Heart right ventricle (tissue), 16 donors: ENCODE data around the gene ZSCAN5C. TPM values are rescaled to one million over a fixed set of nuclear protein-coding genes. Genes with fewer than 3 reads are reported as not detected.

Experiments used
- ATAC-seq, 8 donors: fragments of 200-7000 bp; cut with Tn5 transposase; one replicate each; pipeline ENCODE4 v1.9.1; 2020; ENCODE audit warnings: mild to moderate bottlenecking in 8 of 8, moderate library complexity in 8 of 8, moderate number of reproducible peaks in 1 of 8
- DNase-seq, 2 donors: peaks; one replicate each; pipeline ENCODE4 v3.0.0-alpha.2; 2020
- H3K27ac ChIP-seq, 10 donors: fragments of 200-600 bp; sonication (generic) in 2 of 10; one replicate each; pipeline versions ENCODE4 v1.5.0 to v1.8.0; 2020 to 2022; ENCODE audit warnings: mild to moderate bottlenecking in 3 of 10
- H3K27me3 ChIP-seq, 7 donors: fragments of 200-600 bp; one replicate each; pipeline ENCODE4 v1.8.0; 2021 to 2022; ENCODE audit warnings: mild to moderate bottlenecking in 2 of 7
- H3K36me3 ChIP-seq, 9 donors: fragments of 200-600 bp; sonication (generic) in 1 of 9; one replicate each; pipeline versions ENCODE4 v1.5.0 to v1.8.0; 2020 to 2022; ENCODE audit warnings: mild to moderate bottlenecking in 2 of 9
- H3K4me1 ChIP-seq, 9 donors: fragments of 200-600 bp; sonication (generic) in 1 of 9; one replicate each; pipeline versions ENCODE4 v1.5.0 to v1.8.0; 2020 to 2022; ENCODE audit warnings: mild to moderate bottlenecking in 4 of 9
- H3K4me3 ChIP-seq, 10 donors: fragments of 200-600 bp; sonication (generic) in 2 of 10; one replicate each; pipeline versions ENCODE4 v1.5.0 to v1.8.0; 2020 to 2022; ENCODE audit warnings: mild to moderate bottlenecking in 7 of 10, moderate library complexity in 2 of 10
- H3K9me3 ChIP-seq, 11 donors: fragments of 200-600 bp in 10 of 11; sonication (generic) in 2 of 11; one replicate each; pipeline versions ENCODE4 v1.5.0 to v1.8.0; 2013 to 2022; ENCODE audit warnings: mild to moderate bottlenecking in 2 of 11, control low read depth in 1 of 11, moderate library complexity in 1 of 11
- WGBS, 2 donors: extraction: QIAGEN DNeasy Blood & Tissue Kit; methylation state at CpG; one replicate each; pipeline ENCODE4 v1.1.7; 2013; ENCODE audit warnings: inconsistent platforms in 1 of 2; 5-methylcytosine and 5-hydroxymethylcytosine counted together
- intact Hi-C, 10 donors: fragments of 100-400 bp; cut with DNase I; formaldehyde crosslinking; loops; one replicate each; pipeline versions ENCODE4 v1.11.1 to v1.14.2; 2022
- polyA plus RNA-seq, 2 donors: library from polyadenylated mRNA; stranded (reverse); fragments of 200-250 nt; gene quantifications; one replicate each; pipeline ENCODE4 v1.2.3, GENCODE V29; 2013
- total RNA-seq, 10 donors: library from RNA; stranded (reverse); fragmentation: NEBNext Ultra II Directional in 3 of 10; extraction: Animal tissue kit (Norgen Biotek cat#: 25700) in 3 of 10; gene quantifications; one replicate each; pipeline versions ENCODE4 v1.2.1 to v1.2.4, GENCODE V29; 2021 to 2023
- TF ChIP-seq, protein P1 (sequence below), 9 donors: fragments of 200-600 bp; sonication (generic) in 2 of 9; IDR thresholded peaks; one replicate each; pipeline versions ENCODE4 v1.5.0 to v1.8.0; 2021 to 2022; ENCODE audit warnings: antibody characterized with exemption in 9 of 9, mild to moderate bottlenecking in 5 of 9, moderate library complexity in 1 of 9
- donor health status: Arrhythmogenic right ventricular cardiomyopathy.
- donor health status: ischemic (EF 13 %, LVEDD 7.1; RV severe dilation, severe dysfunction).
- donor health status: healthy with polysubstance abuse.
- donor health status: DM: no; HTN: yes; CAD: no.
- donor health status: DM: no; HTN: no; CAD: no.
- donor health status: ischemic (EF 25% LVEDD 6.9; RV normal size, moderate dysfunction).
- donor health status: ischemic (EF 25% LVEDD 5.7; RV mildly dilated, moderate dysfunction).
- donor health status: healthy.
- donor health status: DM: yes; HTN: yes; CAD: no.
- donor health status: Ischemic cardiomyopathy.
- donor health status: ischemic (EF 35%, LVEDD 5.7; RV mildly dilated, moderate dysfunction).
- donor health status: nonischemic (EF 11% LVEDD 7.7; RV severe dilation, severe dysfunction).
- donor health status: DM: yes; HTN: yes; CAD: no.
- donor health status: PGD.
- donor health status: ischemic (EF 29% LVEDD 5.4; RV normal size, mild dysfunction).
- donor health status: nonischemic (EF 23%, LVEDD 6.1; RV moderate dilation, normal function).

ZSCAN5C gene
- total and polyA plus RNA-seq, 12 donors: not detected

DNA sequence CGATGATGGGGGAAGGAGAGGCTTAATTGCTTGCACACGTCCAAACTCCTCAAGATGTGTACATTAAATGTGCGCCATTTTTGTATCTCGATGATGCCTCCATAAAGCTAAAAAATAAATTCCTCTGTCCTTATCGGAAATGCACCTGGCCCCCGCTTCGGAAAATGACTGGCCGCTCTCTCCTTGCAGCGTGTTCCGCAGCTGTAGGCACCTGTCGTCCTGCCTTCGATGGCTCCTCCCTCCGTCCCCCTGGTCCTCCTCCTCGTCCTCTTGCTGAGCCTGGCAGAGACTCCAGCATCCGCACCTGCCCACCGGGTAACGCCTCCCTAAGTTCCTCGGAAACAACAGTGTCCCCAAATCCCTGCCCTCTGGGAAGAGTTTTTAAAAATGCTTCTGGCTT is 25.2 kb upstream of the ZSCAN5C start:
- DNase-seq: no peak

GRCh38 chr19:56177564-56178243 is 24.4 kb upstream of the ZSCAN5C start:
- Histone ChIP-seq H3K9me3 (no peaks in the 10 kb centered on the region), H3K27ac (no peak overlapping the region), H3K4me3 (no peak overlapping the region), H3K27me3 (peaks cover 0 to 49% (median 29%) of the 10 kb centered on the region in 7 donors), H3K36me3 (no peaks in the 10 kb centered on the region), H3K4me1 (no peaks in the 10 kb centered on the region)
- WGBS, 2 donors: 62 to 64% methylated on average over 11 of the region's 11 CpGs
- intact Hi-C loops: loop anchor here in 3 of 10 donors (2.0 to 10.0 kb wide), 3 partner anchors 105 to 177 kb away; no protein-coding TSS in a partner anchor
- TF ChIP-seq, protein P1, sequence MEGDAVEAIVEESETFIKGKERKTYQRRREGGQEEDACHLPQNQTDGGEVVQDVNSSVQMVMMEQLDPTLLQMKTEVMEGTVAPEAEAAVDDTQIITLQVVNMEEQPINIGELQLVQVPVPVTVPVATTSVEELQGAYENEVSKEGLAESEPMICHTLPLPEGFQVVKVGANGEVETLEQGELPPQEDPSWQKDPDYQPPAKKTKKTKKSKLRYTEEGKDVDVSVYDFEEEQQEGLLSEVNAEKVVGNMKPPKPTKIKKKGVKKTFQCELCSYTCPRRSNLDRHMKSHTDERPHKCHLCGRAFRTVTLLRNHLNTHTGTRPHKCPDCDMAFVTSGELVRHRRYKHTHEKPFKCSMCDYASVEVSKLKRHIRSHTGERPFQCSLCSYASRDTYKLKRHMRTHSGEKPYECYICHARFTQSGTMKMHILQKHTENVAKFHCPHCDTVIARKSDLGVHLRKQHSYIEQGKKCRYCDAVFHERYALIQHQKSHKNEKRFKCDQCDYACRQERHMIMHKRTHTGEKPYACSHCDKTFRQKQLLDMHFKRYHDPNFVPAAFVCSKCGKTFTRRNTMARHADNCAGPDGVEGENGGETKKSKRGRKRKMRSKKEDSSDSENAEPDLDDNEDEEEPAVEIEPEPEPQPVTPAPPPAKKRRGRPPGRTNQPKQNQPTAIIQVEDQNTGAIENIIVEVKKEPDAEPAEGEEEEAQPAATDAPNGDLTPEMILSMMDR (IDR thresholded peaks at IDR 0.05): no peak
- ATAC-seq: no peak
- DNase-seq: no peak

More for the DNA sequence above, 25.2 kb upstream of the ZSCAN5C start:
- TF ChIP-seq, protein P1 (IDR thresholded peaks at IDR 0.05): no peak
- H3K4me1 ChIP-seq: peaks cover 0 to 2% (median 0%) of the 10 kb centered on the region in 9 donors
- no peak for ATAC-seq
- no peaks in the 10 kb centered on the region for H3K9me3 ChIP-seq
- intact Hi-C loops: loop anchor here in 2 of 10 donors (10.0 kb wide), 2 partner anchors 168 to 178 kb away; no protein-coding TSS in a partner anchor
- peaks cover 0 to 45% (median 29%) of the 10 kb centered on the region in 7 donors for H3K27me3 ChIP-seq
- WGBS, 2 donors: 72 to 76% methylated on average over 18 of the region's 18 CpGs
- H3K4me3 ChIP-seq: no peak overlapping the region
- H3K36me3 ChIP-seq: no peaks in the 10 kb centered on the region
- no peak overlapping the region for H3K27ac ChIP-seq

DNA sequence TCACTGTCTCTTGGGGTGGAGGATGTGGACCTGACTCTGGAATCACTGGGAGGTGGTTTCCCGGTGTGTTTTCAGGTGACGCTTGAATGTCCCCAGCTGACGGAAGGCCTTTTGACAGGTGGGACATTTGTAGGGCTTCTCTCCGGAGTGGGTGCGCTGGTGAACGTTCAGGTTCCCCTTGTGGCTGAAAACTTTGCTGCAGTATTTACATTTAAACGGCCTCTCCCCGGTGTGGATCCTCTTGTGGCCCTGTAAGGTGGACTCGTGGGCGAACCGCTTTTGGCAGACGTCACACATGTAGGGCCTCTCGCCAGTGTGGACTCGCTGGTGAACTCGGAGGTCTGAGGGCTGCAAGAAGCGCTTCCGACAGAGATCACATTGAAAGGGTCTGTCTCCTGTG is 12.3 kb upstream of the ZSCAN5C start:
- Histone ChIP-seq H3K4me3 (no peak overlapping the region), H3K36me3 (no peaks in the 10 kb centered on the region), H3K4me1 (no peaks in the 10 kb centered on the region), H3K9me3 (no peaks in the 10 kb centered on the region), H3K27me3 (peaks cover 0 to 22% (median 6%) of the 10 kb centered on the region in 7 donors), H3K27ac (no peak overlapping the region)
- intact Hi-C loops: no loop called here
- TF ChIP-seq, protein P1 (IDR thresholded peaks at IDR 0.05): no peak
- WGBS, 2 donors: 74 to 77% methylated on average over 17 of the region's 17 CpGs
- ATAC-seq: no peak
- DNase-seq: no peak

DNA sequence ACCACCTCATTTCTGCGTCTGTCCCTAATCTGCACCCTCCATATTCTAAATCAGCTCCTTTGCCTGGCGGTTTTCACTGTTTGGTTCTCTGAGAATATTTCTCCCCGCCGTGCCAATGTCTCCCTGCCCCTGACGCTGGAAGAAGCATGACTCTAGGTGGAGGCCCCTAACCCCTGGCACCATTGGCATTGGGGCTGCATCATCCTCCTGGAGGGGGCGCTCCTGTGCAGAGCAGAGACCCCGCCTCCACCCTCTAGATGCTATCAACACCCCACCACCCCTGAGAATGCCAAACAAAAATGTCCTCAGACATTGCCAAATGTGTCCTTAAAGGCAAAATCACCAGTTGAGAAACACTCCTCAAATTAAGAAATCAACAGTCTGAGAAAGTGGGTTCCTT is 11.0 kb upstream of the ZSCAN5C start:
- H3K4me3 ChIP-seq: no peak overlapping the region
- TF ChIP-seq, protein P1 (IDR thresholded peaks at IDR 0.05): no peak
- no peaks in the 10 kb centered on the region for H3K36me3 ChIP-seq
- H3K9me3 ChIP-seq: no peaks in the 10 kb centered on the region
- H3K4me1 ChIP-seq: no peaks in the 10 kb centered on the region
- H3K27ac ChIP-seq: no peak overlapping the region
- 72 to 74% methylated on average over 7 of the region's 7 CpGs for WGBS, 2 donors
- intact Hi-C loops: no loop called here
- ATAC-seq: no peak
- H3K27me3 ChIP-seq: peaks cover 0 to 17% (median 4%) of the 10 kb centered on the region in 7 donors
- no peak for DNase-seq
